ENCODE results near the gene NRXN3. TPM values are rescaled to one million over a fixed set of nuclear protein-coding genes. Genes with fewer than 3 reads are reported as not detected.

NRXN3 gene
- total RNA-seq, 5 donors from 2014 or later (not counting 1 experiment from before 2014, with no cell fraction given) = not detected

DNA sequence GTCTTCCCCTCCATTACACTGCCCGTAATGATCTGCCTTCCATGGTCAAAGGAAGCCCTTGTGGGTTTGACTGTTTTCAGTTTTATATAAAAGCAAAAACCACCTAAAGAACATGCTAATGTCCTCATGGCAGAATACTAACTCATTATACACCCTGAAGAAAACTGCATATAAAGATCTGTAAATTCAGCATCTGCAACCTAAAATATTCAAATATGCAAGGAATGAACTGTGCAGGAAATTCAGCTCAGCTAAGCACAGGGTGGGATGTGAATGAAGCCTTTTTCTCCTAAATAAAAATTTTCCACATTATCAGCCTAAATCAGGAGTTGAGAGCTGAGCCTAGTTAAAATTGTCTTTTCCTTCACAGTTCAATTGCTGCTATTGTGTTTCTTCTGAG, 128.1 kb downstream of the NRXN3 start:
- ChIA-PET POLR2A (no interaction called here), CTCF (no interaction called here)
- no peak for ATAC-seq (replicated peaks in 1 of 4)
- H3K36me3 ChIP-seq (ENCODE audit: control insufficient read depth in 2 of 2, extremely low read depth in 1 of 2, insufficient read depth in 1 of 2, low read length in 1 of 2) = no peaks in the 10 kb centered on the region
- Mint-ChIP-seq H3K4me3 (no peak overlapping the region), H3K27ac (no peak overlapping the region), H3K9me3 (peaks cover 0 to 5% (median 0%) of the 10 kb centered on the region in 3 donors), H3K4me1 (no peaks in the 10 kb centered on the region), H3K27me3 (peaks cover 0 to 36% of the 10 kb centered on the region in 2 donors), H3K36me3 (no peaks in the 10 kb centered on the region)
- peaks cover 0 to 10% of the 10 kb centered on the region in 2 experiments for H3K27me3 ChIP-seq (replicated peaks in 1 of 2; ENCODE audit: control insufficient read depth in 2 of 2, extremely low read depth in 1 of 2, insufficient read depth in 2 of 2, low read length in 1 of 2)
- no peaks in the 10 kb centered on the region for H3K9me3 ChIP-seq
- no peak overlapping the region for H3K4me3 ChIP-seq (ENCODE audit: control insufficient read depth in 1 of 2, extremely low read depth in 1 of 2, low read length in 1 of 2)
- no peak overlapping the region for H3K27ac ChIP-seq (ENCODE audit: low read length)
- no CpG with 5 or more reads among the region's 1 CpG for WGBS (ENCODE audit: insufficient coverage)
- H3K4me1 ChIP-seq (ENCODE audit: control insufficient read depth in 1 of 2, extremely low read depth in 1 of 2, insufficient read depth in 2 of 2, low read length in 2 of 2) = no peaks in the 10 kb centered on the region
- DNase-seq = no peak

DNA sequence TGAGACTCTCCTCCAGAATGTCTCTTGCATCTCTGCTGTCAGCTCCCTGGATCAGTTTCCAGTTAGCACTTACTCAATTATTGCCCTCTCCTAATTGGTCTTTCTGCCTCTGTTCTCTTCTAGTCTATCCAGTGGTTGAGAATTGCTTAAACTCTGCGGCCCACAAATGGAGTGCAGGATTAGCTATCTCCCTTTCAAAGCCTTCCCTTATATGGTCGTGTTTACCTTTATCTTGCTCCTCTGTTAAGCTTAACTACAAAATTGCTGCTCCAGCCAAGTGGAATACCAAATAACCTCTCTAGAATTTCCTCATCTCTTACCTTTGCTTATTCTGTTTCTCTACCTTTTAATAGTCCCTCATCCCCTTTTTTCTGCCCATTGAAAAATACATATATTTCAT, 132.7 kb downstream of the NRXN3 start:
- no peak for ATAC-seq (replicated peaks in 1 of 4)
- no peaks in the 10 kb centered on the region for H3K36me3 ChIP-seq (ENCODE audit: control insufficient read depth in 2 of 2, extremely low read depth in 1 of 2, insufficient read depth in 1 of 2, low read length in 1 of 2)
- H3K27ac ChIP-seq (ENCODE audit: low read length) = no peak overlapping the region
- H3K9me3 Mint-ChIP-seq = peaks cover 0 to 3% (median 0%) of the 10 kb centered on the region in 3 donors
- no peak for DNase-seq
- no peak overlapping the region for H3K4me3 ChIP-seq (ENCODE audit: control insufficient read depth in 1 of 2, extremely low read depth in 1 of 2, low read length in 1 of 2)
- H3K27ac Mint-ChIP-seq = no peak overlapping the region
- no peaks in the 10 kb centered on the region for H3K36me3 Mint-ChIP-seq
- no peaks in the 10 kb centered on the region for H3K4me1 Mint-ChIP-seq
- peaks cover 0 to 5% of the 10 kb centered on the region in 2 experiments for H3K27me3 ChIP-seq (replicated peaks in 1 of 2; ENCODE audit: control insufficient read depth in 2 of 2, extremely low read depth in 1 of 2, insufficient read depth in 2 of 2, low read length in 1 of 2)
- no peak overlapping the region for H3K4me3 Mint-ChIP-seq
- no peaks in the 10 kb centered on the region for H3K9me3 ChIP-seq
- POLR2A ChIA-PET = no interaction called here
- WGBS (ENCODE audit: insufficient coverage) = 66% methylated on average over 2 of the region's 2 CpGs
- H3K27me3 Mint-ChIP-seq = peaks cover 0 to 34% of the 10 kb centered on the region in 2 donors
- CTCF ChIA-PET = no interaction called here
- H3K4me1 ChIP-seq (ENCODE audit: control insufficient read depth in 1 of 2, extremely low read depth in 1 of 2, insufficient read depth in 2 of 2, low read length in 2 of 2) = no peaks in the 10 kb centered on the region

DNA sequence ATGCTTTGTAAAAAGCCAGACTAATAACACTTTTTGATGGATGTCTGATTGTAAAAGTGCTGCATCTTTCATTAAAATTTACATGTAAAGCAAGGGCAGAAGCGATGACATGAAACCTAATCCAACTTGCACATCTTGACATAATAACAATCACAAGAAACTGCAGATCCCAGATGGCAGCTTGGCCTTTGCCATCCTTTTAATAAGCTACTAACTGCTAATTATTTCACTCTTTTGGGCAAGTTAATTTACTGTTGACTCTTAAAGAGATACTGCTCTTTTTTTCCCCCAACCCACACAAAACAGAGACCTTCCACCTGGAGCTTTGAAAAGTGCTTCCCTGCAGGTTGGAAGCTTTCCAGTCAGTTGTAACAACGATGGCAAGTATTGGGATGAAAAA, 137.5 kb downstream of the NRXN3 start:
- POLR2A ChIA-PET = no interaction called here
- DNase-seq (no peak), ATAC-seq (replicated peaks in 1 of 4) (no peak)
- Histone ChIP-seq H3K9me3 (no peaks in the 10 kb centered on the region), H3K36me3 (ENCODE audit: control insufficient read depth in 2 of 2, extremely low read depth in 1 of 2, insufficient read depth in 1 of 2, low read length in 1 of 2) (no peaks in the 10 kb centered on the region), H3K27me3 (replicated peaks in 1 of 2; ENCODE audit: control insufficient read depth in 2 of 2, extremely low read depth in 1 of 2, insufficient read depth in 2 of 2, low read length in 1 of 2) (no peaks in the 10 kb centered on the region), H3K27ac (ENCODE audit: low read length) (no peak overlapping the region), H3K4me1 (ENCODE audit: control insufficient read depth in 1 of 2, extremely low read depth in 1 of 2, insufficient read depth in 2 of 2, low read length in 2 of 2) (no peaks in the 10 kb centered on the region), H3K4me3 (ENCODE audit: control insufficient read depth in 1 of 2, extremely low read depth in 1 of 2, low read length in 1 of 2) (no peak overlapping the region)
- CTCF ChIA-PET = no interaction called here
- Mint-ChIP-seq H3K4me1 (no peaks in the 10 kb centered on the region), H3K36me3 (no peaks in the 10 kb centered on the region), H3K27me3 (peaks cover 0 to 12% of the 10 kb centered on the region in 2 donors), H3K4me3 (no peak overlapping the region), H3K27ac (no peak overlapping the region), H3K9me3 (peaks cover 0 to 3% (median 0%) of the 10 kb centered on the region in 3 donors)
- WGBS (ENCODE audit: insufficient coverage) = no CpG with 5 or more reads among the region's 2 CpGs

DNA sequence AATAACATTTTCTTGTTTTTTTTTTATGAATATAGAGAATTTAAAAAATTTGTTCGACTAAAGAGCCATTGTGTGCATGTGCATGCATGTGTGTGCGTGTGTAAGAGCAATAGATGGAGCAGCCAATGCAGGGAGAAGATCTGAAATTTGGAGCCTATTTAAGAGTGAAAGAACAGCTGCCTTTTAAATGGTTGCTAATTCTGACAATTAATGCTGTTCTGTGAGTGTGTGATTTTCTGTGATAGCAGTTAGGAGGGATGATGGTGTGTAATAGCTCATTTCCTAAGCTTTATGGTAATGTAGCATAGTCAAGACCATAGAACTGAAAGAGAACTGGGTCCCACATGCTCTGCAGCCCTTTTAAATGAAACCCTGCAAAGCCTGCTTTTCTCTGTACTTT, 137.9 kb downstream of the NRXN3 start:
- 94% methylated on average over 2 of the region's 2 CpGs for WGBS (ENCODE audit: insufficient coverage)
- H3K27ac Mint-ChIP-seq = no peak overlapping the region
- H3K9me3 Mint-ChIP-seq = peaks cover 0 to 3% (median 0%) of the 10 kb centered on the region in 3 donors
- ChIA-PET POLR2A (no interaction called here), CTCF (no interaction called here)
- Histone ChIP-seq H3K36me3 (ENCODE audit: control insufficient read depth in 2 of 2, extremely low read depth in 1 of 2, insufficient read depth in 1 of 2, low read length in 1 of 2) (no peaks in the 10 kb centered on the region), H3K4me1 (ENCODE audit: control insufficient read depth in 1 of 2, extremely low read depth in 1 of 2, insufficient read depth in 2 of 2, low read length in 2 of 2) (no peaks in the 10 kb centered on the region), H3K27me3 (replicated peaks in 1 of 2; ENCODE audit: control insufficient read depth in 2 of 2, extremely low read depth in 1 of 2, insufficient read depth in 2 of 2, low read length in 1 of 2) (no peaks in the 10 kb centered on the region), H3K27ac (ENCODE audit: low read length) (no peak overlapping the region), H3K9me3 (no peaks in the 10 kb centered on the region), H3K4me3 (ENCODE audit: control insufficient read depth in 1 of 2, extremely low read depth in 1 of 2, low read length in 1 of 2) (no peak overlapping the region)
- peaks cover 0 to 11% of the 10 kb centered on the region in 2 donors for H3K27me3 Mint-ChIP-seq
- DNase-seq = no peak
- H3K36me3 Mint-ChIP-seq = no peaks in the 10 kb centered on the region
- H3K4me3 Mint-ChIP-seq = no peak overlapping the region
- H3K4me1 Mint-ChIP-seq = no peaks in the 10 kb centered on the region
- ATAC-seq (replicated peaks in 1 of 4) = no peak

DNA sequence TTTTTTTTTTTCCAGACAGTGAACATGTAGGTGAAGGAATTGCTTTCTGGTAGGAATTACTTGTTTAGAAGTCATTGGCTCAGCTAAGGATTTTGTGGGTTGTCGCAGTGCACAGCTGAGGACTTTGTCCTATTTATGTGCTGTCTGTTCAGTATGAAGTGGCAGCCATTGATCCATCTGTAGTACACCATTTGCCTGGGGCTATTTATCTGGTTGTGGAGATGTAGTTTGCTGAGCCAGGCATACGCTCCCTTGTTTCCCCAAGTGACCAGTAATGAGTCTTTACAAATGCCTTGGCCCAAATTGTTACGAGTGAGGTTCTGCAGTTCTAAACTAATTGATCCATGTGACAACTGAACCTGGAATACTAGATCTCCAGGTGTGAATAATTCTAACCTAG, 140.1 kb downstream of the NRXN3 start:
- ChIA-PET POLR2A (no interaction called here), CTCF (no interaction called here)
- ATAC-seq (replicated peaks in 1 of 4) (no peak), DNase-seq (no peak)
- no peaks in the 10 kb centered on the region for H3K27me3 ChIP-seq (replicated peaks in 1 of 2; ENCODE audit: control insufficient read depth in 2 of 2, extremely low read depth in 1 of 2, insufficient read depth in 2 of 2, low read length in 1 of 2)
- Mint-ChIP-seq H3K36me3 (no peaks in the 10 kb centered on the region), H3K4me1 (no peaks in the 10 kb centered on the region), H3K27me3 (peaks cover 0 to 11% of the 10 kb centered on the region in 2 donors), H3K27ac (no peak overlapping the region), H3K4me3 (no peak overlapping the region), H3K9me3 (no peaks in the 10 kb centered on the region)
- H3K36me3 ChIP-seq (ENCODE audit: control insufficient read depth in 2 of 2, extremely low read depth in 1 of 2, insufficient read depth in 1 of 2, low read length in 1 of 2) = no peaks in the 10 kb centered on the region
- no peaks in the 10 kb centered on the region for H3K9me3 ChIP-seq
- no peaks in the 10 kb centered on the region for H3K4me1 ChIP-seq (ENCODE audit: control insufficient read depth in 1 of 2, extremely low read depth in 1 of 2, insufficient read depth in 2 of 2, low read length in 2 of 2)
- H3K27ac ChIP-seq (ENCODE audit: low read length) = no peak overlapping the region
- H3K4me3 ChIP-seq (ENCODE audit: control insufficient read depth in 1 of 2, extremely low read depth in 1 of 2, low read length in 1 of 2) = no peak overlapping the region
- WGBS (ENCODE audit: insufficient coverage) = 65% methylated on average over 2 of the region's 3 CpGs

DNA sequence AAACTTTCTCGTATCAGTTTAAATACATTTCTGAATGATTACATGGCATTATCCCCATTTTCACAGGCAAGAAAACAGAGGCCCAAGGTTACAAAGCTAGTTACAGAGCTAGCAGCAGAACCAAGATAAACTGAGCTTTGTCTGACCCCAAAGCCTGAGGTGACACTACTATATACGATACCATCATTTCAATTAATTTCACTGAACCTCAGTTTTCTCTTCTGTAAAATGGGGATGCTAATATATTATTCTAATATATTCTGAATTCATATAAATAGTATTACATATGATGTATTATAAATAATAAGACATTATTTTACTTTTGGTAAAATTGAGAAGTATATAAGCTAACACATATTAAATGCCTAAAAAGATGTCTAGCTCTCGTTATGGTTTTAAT, 143.3 kb downstream of the NRXN3 start:
- Mint-ChIP-seq H3K4me3 (no peak overlapping the region), H3K4me1 (no peaks in the 10 kb centered on the region), H3K27me3 (peaks cover 6 to 20% of the 10 kb centered on the region in 2 donors), H3K36me3 (no peaks in the 10 kb centered on the region), H3K27ac (no peak overlapping the region), H3K9me3 (no peaks in the 10 kb centered on the region)
- H3K36me3 ChIP-seq (ENCODE audit: control insufficient read depth in 2 of 2, extremely low read depth in 1 of 2, insufficient read depth in 1 of 2, low read length in 1 of 2) = no peaks in the 10 kb centered on the region
- DNase-seq (no peak), ATAC-seq (replicated peaks in 1 of 4) (no peak)
- H3K27ac ChIP-seq (ENCODE audit: low read length) = no peak overlapping the region
- no peaks in the 10 kb centered on the region for H3K4me1 ChIP-seq (ENCODE audit: control insufficient read depth in 1 of 2, extremely low read depth in 1 of 2, insufficient read depth in 2 of 2, low read length in 2 of 2)
- peaks cover 0 to 2% of the 10 kb centered on the region in 2 experiments for H3K27me3 ChIP-seq (replicated peaks in 1 of 2; ENCODE audit: control insufficient read depth in 2 of 2, extremely low read depth in 1 of 2, insufficient read depth in 2 of 2, low read length in 1 of 2)
- no peaks in the 10 kb centered on the region for H3K9me3 ChIP-seq
- H3K4me3 ChIP-seq (ENCODE audit: control insufficient read depth in 1 of 2, extremely low read depth in 1 of 2, low read length in 1 of 2) = no peak overlapping the region
- 100% methylated on average over 1 of the region's 3 CpGs for WGBS (ENCODE audit: insufficient coverage)
- POLR2A ChIA-PET = no interaction called here
- CTCF ChIA-PET = no interaction called here

DNA sequence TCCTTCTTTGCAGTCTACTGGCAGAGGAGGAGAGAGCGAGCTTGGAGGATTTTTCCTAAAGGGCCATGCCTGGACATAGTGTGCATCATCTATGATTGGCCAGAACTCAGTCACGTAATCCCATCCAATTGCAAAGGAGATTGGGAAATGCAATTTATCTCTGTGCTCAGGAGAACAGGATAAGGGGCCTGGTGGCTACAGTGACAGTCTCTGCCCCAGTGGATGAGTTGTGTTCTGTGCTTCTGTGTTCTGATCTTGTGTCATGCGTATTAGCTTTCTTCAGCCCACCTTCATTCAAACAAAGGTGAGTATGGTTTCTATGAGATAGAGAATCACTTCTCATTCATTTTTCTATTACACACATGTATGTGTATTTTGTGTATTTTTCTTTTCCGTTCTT, 144.3 kb downstream of the NRXN3 start:
- ATAC-seq (replicated peaks in 1 of 4) = no peak
- POLR2A ChIA-PET = no interaction called here
- peaks cover 6 to 21% of the 10 kb centered on the region in 2 donors for H3K27me3 Mint-ChIP-seq
- Histone ChIP-seq H3K27ac (ENCODE audit: low read length) (no peak overlapping the region), H3K4me3 (ENCODE audit: control insufficient read depth in 1 of 2, extremely low read depth in 1 of 2, low read length in 1 of 2) (no peak overlapping the region), H3K9me3 (no peaks in the 10 kb centered on the region), H3K27me3 (replicated peaks in 1 of 2; ENCODE audit: control insufficient read depth in 2 of 2, extremely low read depth in 1 of 2, insufficient read depth in 2 of 2, low read length in 1 of 2) (peaks cover 0 to 2% of the 10 kb centered on the region in 2 experiments), H3K4me1 (ENCODE audit: control insufficient read depth in 1 of 2, extremely low read depth in 1 of 2, insufficient read depth in 2 of 2, low read length in 2 of 2) (no peaks in the 10 kb centered on the region), H3K36me3 (ENCODE audit: control insufficient read depth in 2 of 2, extremely low read depth in 1 of 2, insufficient read depth in 1 of 2, low read length in 1 of 2) (no peaks in the 10 kb centered on the region)
- no peak overlapping the region for H3K27ac Mint-ChIP-seq
- CTCF ChIA-PET = no interaction called here
- no peak overlapping the region for H3K4me3 Mint-ChIP-seq
- 60% methylated on average over 1 of the region's 4 CpGs for WGBS (ENCODE audit: insufficient coverage)
- no peak for DNase-seq
- H3K9me3 Mint-ChIP-seq = no peaks in the 10 kb centered on the region
- H3K4me1 Mint-ChIP-seq = no peaks in the 10 kb centered on the region
- no peaks in the 10 kb centered on the region for H3K36me3 Mint-ChIP-seq
